Middle frontal gyrus (tissue), 1 donor: ENCODE data around the gene PPP6R2.
"Not testable (repeated sequence)": the region's sequence is repeated elsewhere in the genome, so short reads cannot be mapped to it uniquely, and the experiment has no call there.

ENCODE experiments used
- DNase-seq: peaks from one replicate; pipeline ENCODE4 v3.0.0-alpha.2; 2015; ENCODE audit warnings: low spot score; ENCODE audit errors: extremely low spot score

Gene PPP6R2

DNA sequence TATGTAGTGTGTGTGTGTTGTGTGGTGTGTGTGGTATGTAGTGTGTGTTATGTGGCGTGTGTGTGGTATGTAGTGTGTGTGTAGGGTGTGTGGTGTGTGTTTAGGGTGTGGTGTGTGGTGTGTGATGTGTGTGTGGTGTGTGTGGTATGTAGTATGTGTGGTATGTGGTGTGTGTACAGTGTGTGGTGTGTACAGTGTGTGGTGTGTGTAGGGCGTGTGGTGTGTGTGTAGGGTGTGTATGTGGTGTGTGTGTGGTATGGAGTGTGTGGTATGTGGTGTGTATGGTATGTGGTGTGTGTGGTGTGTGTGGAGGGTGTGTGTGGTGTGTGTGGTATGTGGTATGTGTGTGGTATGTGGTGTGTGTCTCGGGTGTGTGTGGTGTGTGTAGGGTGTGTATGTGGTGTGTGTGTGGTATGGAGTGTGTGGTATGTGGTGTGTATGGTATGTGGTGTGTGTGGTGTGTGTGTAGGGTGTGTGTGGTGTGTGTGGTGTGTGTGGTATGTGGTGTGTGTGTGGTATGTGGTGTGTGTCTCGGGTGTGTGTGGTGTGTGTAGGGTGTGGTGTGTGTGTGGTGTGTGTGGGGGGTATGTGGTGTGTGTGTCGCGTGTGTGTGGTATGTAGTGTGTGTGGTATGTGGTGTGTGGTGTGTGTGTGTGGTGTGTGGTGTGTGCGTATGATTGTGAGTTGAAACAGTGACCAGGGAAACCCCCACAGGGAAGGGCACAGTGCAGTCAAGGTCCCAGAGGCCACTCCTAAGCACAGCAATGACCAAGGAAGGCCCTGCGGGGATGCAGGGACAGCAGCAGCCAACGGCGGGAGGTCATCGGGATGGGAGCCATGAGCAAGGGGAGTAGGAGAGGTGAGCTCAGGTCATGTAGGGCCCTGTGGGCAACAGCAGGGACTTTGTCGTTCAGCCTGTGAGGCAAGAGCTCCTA lies 2.9 kb upstream of the PPP6R2 start:
- DNase-seq: no peak

GRCh38 chr22:50341977-50342650 lies 1.0 kb upstream of the PPP6R2 start:
- DNase-seq: peak; percentile 74

DNA sequence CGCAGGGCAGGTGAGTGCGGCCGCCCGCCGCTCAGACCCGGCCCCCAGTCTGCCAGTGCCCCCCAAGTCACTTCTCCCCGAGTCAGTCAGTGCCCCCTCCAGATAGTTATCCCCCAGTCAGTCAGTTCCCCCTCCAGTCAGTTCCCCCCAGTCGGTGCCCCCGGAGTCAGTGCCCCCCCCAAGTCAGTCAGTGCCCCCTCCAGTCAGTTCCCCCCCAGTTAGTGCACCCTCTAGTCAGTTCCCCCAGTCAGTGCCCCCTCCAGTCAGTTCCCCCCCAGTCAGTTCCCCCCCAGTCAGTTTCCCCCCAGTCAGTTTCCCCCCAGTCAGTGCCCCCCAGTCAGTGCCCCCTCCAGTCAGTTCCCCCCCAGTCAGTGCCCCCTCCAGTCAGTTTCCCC lies 411 bp downstream of the PPP6R2 start:
- DNase-seq: no peak

- no peak for DNase-seq
Observed at GRCh38 chr22:50346470-50346869, 3.3 kb downstream of the PPP6R2 start.

- DNase-seq: no peak
Observed at GRCh38 chr22:50347157-50347556, 4.0 kb downstream of the PPP6R2 start.

DNA sequence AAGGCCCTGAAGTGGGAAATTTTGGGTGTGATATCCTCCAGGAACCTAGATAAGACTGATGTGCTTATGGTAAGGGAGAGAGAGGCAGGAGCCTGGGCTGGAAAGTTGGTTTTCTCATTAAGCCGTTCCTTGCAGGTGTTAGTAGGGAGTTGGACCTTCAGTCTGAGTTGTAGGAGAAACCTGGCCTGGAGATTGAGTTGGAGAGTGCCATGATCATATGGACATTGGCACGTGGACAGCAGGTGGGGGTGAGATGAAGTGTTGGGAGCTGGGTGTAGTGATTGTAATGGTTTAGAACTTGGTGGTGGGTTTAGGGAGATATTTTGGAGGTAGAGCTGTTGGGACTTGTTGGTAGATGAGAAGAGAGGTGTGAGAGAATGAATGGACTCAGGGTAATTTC lies 4.9 kb downstream of the PPP6R2 start:
- DNase-seq: no peak

- no peak for DNase-seq
Observed at GRCh38 chr22:50356186-50356585, 13.1 kb downstream of the PPP6R2 start.

DNA sequence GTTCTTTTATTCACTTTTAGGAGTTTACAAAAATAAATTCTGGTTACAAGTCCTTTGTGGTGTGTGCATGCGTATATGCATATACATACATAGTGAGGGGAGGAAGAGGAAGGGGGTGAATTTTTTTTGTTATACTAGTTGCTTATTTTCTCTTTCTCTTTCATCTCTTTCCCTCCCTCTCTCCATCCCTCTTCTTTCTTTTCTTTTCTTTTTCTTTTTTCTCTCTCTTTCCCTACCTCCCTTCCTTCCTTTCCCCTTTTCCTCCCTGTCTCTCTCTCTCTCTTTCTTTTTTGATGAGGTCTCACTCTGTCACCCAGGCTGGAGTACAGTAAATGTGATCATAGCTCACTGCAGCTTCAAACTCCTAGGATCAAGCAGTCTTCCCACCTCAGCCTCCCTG lies 14.1 kb downstream of the PPP6R2 start:
- DNase-seq: no peak

DNA sequence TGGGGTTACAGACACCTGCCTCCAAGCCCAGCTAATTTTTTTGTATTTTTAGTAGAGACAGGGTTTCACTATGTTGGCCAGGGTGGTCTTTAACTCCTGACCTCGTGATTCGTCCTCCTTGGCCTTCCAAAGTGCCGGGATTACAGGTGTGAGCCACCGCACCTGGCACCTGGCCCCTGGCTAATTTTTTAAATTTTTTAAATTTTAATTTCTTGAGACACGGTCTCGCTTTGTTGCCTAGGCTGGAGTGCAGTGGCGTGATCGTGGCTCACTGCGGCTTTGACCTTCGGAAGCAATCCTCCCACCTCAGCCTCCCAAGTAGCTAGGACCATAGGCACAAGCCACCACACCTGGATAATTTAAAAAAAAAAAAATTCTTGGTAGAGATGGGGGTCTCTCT lies 14.6 kb downstream of the PPP6R2 start:
- DNase-seq: no peak

DNA sequence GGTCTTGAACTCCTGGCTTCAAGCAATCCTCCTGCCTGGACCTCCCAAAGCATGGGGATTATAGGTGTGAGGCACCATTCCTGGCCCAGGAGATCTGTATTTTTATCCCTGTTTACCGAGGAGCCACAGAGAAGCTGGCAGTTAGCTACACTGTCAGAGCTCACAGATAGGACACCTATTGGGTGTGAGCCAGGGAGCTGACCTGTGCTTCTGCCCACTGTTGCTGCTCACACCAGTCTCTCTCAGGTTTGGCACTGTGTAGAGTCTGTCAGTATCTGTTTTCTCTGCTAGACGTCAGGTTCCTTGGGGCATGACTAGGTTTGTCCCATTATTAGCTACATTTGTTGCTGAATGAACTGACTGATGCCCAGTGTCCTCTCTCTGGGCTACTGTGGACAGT lies 17.5 kb downstream of the PPP6R2 start:
- no peak for DNase-seq

DNA sequence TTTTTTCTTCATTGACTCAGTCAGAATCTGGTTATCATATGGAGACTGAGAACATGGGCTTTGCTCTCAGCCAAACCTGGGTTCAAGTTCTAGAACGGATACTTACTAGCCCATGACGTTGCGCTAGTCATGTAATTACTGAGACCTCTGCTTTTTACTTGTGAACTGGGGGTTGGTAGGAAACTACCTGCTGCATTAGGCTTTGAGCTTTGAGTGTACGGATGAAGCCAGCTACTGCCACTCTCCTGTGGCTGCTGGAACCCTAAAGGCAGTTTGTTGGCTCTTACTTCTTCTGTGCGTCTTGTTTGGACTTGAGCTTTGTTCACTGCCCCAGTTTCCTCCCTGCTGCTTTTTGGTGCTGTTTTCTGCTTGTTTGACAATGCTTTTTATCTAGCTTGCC lies 18.1 kb downstream of the PPP6R2 start:
- DNase-seq: no peak

- DNase-seq: no peak
Observed at GRCh38 chr22:50361688-50362087, 18.6 kb downstream of the PPP6R2 start.

GRCh38 chr22:50363166-50363802 lies 20.2 kb downstream of the PPP6R2 start:
- DNase-seq: no peak

GRCh38 chr22:50363803-50364194 lies 20.7 kb downstream of the PPP6R2 start:
- DNase-seq: not testable (repeated sequence)

GRCh38 chr22:50367778-50368500 lies 24.8 kb downstream of the PPP6R2 start:
- no peak for DNase-seq

GRCh38 chr22:50371101-50371648 lies 28.0 kb downstream of the PPP6R2 start:
- no peak for DNase-seq

DNA sequence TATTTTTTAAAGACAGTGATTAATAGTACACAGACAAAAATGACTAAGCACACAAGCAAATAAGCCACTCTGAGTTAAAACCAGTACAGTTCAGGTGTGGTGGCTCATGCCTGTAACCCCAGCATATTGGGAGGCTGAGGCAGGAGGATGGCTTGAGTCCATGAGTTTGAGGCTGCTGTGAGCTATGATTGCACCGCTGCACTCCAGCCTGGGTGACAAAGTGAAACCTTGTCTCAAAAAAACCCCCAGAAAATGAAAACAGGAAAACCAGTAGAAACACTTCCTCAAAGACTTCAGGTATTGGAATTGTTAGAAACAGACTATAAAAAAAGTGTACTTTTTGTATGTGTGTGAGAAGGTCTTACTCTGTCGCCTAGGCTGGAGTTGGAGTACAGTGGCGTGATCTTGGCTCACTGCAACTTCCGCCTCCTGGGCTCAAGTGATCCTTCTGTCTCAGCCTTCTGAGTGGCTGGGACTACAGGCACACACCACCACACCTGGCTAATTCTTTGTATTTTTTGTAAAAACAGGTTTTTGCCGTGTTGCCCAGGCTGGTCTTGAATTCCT lies 33.0 kb downstream of the PPP6R2 start:
- DNase-seq: no peak

DNA sequence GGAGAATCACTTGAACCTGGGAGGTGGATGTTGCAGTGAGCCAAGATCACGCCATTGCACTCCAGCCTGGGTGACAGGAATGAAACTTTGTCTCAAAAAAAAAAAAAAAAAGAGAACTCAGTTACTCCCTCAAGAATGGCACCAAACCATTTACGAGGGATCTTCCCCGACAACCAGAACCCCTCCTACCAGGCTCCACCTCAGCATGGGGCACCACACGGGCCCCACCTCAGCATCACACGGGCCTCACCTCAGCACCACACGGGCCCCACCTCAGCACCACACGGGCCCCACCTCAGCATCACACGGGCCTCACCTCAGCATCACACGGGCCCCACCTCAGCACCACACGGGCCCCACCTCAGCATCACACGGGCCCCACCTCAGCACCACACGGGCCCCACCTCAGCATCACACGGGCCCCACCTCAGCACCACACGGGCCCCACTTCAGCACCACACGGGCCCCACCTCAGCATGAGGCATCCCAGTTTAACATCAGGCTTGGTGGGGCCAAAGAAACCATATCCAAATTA lies 38.0 kb downstream of the PPP6R2 start:
- not testable (repeated sequence) for DNase-seq

- DNase-seq: no peak
Observed at GRCh38 chr22:50396751-50397370, 53.7 kb downstream of the PPP6R2 start.

DNA sequence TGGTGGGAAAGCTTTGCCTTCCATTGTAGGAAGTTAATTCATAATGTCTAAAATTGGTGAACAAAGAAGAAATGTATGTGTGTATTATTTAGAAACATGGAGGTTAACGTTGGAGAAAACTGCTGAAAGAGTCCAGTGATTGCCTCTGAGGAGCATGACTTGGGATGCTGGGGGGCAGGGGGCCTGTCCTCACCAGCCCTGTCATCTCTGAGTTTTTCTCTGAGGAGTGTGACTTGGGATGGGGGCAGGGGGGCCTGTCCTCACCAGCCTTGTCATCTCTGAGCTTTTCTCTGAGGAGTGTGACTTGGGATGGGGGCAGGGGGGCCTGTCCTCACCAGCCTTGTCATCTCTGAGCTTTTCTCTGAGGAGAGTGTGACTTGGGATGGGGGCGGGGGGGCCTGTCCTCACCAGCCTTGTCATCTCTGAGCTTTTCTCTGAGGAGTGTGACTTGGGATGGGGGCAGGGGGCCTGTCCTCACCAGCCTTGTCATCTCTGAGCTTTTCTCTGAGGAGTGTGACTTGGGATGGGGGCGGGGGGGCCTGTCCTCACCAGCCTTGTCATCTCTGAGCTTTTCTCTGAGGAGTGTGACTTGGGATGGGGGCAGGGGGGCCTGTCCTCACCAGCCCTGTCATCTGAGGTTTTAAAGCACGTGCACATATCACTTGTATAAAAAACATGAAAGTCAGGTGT lies 54.4 kb downstream of the PPP6R2 start:
- not testable (repeated sequence) for DNase-seq
